NCI-H345 treated with DMSO at 0.1 percent for 48 hours (cell line): ENCODE measurements around the gene DAB1.

ENCODE experiments used
- DNase-seq: peaks from one replicate; lab custom pipeline; 2025; ENCODE audit not compliant: unreplicated experiment; lab: John Stamatoyannopoulos, UW

DAB1 gene

DNA sequence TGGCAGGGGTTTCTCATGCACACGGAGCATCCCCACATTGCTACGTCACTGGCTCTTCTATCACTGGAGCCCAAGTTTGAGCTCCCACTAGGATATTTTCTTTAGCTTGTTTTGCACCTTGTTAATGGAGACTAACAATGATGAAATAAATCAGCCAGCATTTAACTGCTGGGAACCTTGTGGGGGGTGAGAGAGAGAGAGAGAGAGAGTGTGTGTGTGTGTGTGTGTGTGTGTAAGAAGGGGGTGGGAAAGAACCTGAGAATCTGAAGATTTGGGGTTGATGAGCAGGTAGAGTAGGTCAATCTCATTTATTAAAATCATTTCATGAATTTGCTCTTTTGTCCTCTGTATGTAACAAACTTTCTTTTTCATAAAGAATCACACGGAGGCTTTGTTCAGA is 458.7 kb downstream of the DAB1 start:
- no peak for DNase-seq

DNA sequence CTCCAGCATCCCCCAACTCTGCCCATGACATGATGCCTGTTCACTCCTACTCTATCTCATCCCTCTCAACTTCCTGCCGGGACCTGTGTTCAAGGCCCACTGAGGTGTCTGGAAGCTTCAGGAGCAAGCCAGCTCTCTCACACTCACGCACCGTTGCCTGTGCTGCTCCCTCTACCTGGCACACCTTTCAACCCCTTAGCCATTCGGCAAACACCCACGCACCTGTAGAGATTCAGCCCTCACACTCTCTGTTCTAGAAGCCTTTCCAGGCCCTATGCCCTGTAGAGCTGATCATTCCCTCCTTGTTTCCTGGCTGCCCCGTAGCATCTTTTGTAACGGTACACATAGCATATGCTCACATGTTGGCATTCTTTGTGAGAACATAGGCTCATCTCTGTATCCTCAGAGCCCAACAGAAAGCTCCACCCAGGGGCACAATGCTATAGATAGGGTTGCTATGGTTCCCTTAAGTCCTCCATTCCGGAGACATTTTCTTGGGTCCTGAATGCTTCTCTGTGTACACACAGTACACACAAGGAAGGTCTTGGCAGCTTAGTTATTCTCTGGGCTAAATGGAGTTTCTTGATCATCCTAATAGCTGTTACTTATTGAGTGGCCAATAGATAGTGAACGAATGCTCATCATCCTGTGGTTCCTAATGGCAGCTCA is 459.4 kb downstream of the DAB1 start:
- no peak for DNase-seq

DNA sequence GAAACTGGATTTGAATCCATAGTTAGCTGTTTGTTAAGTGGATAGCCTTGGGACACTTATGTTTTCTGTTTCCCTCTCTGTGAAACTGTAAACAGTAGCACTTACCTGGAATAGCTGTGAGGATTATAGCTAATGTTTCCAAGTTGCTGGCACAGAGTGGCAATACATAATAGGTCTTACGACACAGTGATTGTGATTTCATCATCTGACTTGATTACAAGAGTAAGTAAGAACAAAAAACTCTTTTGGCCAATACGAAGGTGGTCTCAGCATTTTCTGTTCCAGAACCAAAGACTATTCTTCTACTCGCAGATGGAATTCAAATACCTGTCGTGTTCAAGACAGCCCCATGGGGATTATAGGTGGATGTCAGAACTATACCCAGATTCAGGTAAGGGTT is 460.2 kb downstream of the DAB1 start:
- no peak for DNase-seq

DNA sequence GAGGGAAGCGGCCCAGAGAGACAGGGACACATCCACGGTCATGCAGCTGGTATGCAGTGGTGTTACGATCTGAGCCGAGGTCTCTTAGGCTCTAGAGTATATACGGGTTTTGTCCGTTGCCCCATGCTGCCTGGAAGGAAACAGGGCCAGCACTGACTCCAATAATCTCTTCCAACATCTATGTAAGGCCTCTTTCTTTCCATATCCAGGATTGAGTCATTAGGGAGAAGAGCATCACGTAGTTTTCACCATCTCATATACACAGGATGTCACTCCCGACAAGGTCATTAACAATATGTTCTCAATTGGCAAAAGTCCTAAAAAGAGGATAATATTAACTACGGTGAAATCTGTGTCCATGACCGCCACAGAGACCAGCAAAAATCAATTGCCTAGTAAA is 462.4 kb downstream of the DAB1 start:
- no peak for DNase-seq

DNA sequence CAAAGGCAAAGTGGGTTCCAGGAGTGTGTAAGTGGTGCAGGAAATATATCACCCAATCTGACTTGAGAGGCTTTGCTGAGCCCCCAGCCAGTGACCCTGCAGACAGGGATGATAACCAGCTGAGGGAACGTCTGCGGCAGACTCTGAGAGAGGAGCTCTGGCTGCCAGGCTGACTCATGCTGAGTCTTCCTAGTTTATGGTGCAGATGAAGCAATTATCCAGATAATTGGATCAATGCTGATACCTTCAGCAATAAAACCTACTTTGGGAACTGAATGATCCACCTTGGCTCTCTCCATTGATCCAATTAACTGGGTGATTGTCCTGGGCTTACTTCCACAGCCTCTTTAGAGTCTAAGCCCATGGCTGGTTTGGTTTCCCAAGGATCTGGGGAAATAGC is 465.3 kb downstream of the DAB1 start:
- no peak for DNase-seq

DNA sequence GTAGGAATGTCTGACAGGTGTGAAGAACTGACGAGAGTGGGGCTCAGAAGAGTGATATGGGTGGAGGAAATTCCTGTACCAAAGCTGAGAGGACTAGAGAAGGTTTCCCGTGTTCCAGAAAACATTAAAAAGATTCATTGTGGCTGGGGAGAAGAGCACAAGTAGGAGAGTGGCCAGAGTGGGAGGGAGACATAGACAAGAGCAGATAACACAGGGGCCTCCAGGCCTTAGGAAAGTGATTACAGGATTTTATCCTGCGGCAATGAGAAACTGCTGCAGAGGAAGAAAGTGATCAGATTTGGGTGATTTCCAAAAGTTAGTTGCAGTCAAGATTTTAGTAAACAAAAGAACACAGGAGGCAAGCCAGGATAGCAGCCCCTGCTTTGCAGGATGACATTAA is 465.9 kb downstream of the DAB1 start:
- no peak for DNase-seq

DNA sequence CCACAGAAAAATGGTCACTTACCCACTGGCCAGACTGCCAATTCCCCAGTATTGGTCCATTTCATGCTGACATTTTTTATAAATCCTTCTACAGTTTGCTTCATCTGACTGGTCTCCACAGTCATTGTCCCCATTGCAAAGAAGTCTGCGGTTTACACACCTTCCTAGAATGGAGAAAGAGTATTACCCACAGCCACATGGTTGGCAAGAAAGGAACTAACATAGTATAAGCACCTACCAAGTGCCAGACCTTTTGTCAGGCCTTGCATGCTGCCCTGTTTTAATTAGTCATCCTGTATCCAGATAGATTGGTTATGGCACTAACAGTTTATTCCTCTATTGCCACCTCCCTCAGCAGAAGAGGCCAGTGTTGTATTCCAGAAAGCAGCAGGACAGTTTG is 469.2 kb downstream of the DAB1 start:
- DNase-seq: no peak

DNA sequence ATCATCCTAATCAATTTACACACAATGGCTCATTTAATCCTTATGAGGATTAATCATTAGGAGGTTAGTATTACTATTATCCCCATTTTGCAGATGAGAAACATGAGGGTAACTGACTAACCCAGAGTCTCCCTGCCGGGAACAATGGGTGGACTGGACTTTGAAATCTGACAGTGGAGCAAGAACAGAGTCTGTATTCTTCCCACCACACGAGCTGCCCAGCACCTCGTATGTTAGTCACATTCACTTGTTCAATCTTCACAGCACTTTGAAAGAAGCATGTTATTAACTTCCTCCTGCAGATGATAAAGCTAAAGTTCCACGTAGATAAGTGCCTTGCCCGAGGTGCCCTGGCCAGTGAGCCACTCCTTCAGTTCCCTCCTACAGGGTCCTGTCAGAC is 470.5 kb downstream of the DAB1 start:
- DNase-seq: no peak

DNA sequence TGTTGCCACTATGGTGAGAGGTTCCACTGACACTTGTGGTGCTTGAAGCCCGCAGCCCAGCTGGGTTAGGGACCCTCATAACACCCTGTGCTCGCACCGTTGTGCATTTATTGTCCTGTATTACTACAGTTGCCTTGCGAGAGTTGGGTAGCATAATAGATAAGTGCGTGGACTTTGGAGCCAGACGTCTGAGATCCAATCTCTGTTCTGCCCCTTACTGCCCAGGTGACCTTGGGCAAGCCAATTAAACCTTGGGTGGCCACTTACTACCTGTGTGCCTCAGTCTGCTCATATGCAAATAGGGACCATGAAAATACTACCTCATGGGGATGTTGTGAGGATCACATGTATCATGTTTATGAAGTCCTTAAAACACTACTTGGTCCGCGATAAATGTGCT is 471.4 kb downstream of the DAB1 start:
- no peak for DNase-seq

DNA sequence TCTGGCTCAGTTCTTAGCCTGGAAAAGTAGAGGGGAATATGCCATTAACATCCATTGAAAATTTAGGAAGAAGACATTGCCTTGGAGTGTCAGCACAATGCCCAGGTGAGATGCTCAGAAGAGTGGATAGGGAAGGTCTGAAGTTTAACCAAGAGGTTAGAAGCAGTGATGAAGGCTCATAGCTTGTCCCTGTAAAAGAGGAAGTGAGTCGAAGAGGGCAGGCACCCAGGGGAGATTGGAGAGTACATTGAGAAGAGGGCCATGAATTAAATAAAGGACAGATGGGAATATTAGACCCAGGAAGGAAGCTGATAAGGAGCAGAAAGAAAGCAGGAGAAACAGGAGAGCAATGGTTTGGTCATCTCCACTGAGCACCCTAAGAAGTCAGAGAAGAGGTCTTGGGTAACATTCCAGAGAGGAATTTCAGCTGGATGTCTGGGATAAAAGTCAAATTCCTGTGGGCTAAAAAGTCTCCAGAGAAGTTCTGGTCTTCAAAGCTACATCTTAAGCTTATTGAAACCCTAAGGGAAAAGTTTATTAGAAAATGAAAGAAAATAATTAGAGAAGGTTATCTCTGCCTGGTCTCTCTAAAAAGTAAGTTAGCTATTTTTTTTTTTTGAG is 475.3 kb downstream of the DAB1 start:
- DNase-seq: no peak
